HG02588 (cell line): ENCODE results near the gene EHD1.

Experiments
- ATAC-seq: cut with Tn5 transposase; IDR thresholded peaks from one replicate; pipeline ENCODE4 v1.9.1; 2021; ENCODE audit warnings: mild to moderate bottlenecking, moderate library complexity; ENCODE audit not compliant: unreplicated experiment

The EHD1 gene

DNA sequence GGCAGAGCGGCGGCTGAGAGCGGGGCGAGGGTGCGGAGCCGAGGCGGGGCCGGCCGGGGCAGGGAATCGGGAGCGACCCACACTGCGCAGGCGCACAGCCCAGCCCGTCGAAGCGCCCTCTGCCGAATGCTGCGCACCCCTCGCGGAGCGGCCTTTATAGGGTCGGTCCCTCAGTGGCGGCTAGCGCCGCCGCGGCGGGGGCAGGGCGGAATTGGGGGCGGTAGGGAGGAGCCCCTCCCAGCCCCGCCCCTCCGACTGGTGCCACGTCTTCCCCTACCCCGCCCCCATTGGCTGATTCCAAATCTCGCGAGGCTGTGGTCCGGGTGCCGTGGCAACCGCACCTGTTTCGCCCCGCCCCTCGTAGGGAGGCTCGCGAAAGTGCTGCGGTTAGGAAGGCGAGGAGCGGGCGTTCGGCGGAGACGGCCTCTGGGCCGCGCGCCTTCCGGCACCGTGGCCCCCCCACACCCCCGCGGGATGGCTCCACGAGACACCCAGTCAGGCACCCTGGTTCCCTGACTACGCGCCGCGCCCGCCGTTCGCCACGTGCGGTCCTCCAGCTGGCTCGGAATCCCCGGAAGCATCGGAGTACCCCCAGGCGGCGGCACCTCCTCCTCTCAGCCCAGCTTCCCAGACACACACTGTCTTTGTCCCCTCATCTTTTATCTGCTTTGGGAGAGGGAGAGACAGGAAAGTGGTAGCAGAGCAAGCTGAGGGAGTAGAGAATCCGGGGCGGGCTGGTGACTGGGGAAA is at the start of gene EHD1:
EHD1 (minus strand) TSS at position 128 of the 750 bp plus-strand sequence. CDS start 157 bp downstream, outside the sequence.
- peak; percentile 66 for ATAC-seq

- ATAC-seq, result no peak
Measured at GRCh38 chr11:64926689-64927088, 48.3 kb upstream of the EHD1 start.

DNA sequence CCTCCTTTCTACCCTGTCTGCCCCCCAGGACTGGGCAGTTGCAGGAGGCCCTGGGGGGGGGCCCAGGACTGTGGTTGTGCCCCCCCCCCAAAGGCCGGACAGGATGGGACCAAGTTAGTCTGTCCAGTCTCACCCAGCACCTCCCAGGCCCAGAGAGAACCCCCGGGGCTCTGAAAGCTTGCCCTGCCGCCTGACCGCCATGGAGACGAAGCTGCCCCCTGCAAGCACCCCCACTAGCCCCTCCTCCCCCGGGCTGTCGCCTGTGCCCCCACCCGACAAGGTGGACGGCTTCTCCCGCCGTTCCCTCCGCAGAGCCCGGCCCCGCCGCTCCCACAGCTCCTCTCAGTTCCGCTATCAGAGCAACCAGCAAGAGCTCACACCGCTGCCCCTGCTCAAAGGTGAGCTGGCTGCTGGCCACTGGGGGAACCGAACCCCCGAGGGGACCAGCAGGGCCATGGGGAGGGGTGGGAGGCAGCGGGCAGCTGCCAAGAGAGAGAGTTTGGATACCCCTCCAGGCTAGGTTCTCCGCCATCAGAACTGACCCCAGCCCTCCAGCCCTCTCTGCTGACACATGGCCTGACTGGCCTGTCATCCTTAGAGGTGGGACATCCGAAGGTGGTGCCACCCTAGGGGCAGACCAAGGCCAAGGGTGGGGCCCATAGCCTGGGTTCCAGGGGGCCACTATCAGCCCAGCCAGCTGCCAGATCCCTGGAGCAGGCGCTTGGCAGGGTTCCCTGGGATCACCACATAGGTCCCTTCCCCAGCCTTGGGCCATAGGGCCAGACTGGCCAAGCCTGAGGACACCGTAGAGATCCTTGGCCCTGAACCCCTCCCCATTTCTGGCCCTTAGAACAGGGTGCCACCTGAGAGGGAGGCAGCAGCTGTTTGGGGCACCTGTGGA is 47.4 kb upstream of the EHD1 start:
- ATAC-seq, result no peak

DNA sequence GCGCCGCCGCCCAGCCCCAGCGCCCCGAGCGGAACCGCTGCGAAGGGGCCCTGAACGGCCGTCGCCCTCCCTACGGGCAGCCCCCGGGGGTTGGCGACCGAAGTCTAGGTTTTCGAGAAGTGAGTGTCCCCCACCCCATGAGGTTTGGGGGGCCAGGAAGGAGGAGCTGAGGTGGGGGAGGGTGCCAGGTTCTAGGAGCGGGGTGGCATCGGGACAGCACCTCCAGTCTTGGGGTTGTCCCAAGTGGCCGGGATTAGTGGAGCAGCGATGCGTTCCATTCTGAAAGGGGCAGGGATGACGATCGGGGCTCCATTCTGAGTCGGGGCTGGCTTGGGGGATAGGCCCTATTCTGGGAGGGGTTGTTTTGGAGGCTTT is 46.5 kb upstream of the EHD1 start:
- ATAC-seq, result no peak

GRCh38 chr11:64923944-64924909 is 45.8 kb upstream of the EHD1 start, which contains the start of gene PPP2R5B:
TSS of gene PPP2R5B (plus strand) at chr11:64924689. CDS start at chr11:64925735, 1,046 bp downstream.
- ATAC-seq, result peak; percentile 80

DNA sequence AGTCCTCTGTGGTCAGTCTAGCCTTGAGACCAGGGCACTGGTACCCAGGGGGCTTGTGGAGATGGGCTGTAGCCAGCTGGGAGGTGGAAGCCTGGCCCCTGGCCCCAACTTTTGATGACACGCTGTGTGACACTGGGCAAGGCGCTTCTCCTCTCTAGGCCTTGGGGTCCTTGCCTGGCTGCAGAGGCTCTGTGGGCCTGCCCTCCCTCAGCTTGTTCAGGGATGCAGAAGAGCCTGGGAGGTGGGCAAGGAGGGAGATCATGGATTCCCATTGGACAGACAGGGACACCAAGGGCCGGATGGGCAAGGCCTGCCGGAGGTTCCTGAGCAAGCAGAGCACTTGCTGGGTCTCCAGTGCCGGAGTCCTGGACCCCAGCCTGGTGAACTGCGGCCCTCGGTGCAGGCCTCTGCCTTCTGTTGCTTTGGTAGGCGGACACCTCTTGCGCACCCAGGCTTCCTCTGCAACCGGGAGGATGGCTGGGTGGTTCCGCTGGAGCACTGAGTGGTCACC is 44.8 kb upstream of the EHD1 start:
- ATAC-seq, result no peak

DNA sequence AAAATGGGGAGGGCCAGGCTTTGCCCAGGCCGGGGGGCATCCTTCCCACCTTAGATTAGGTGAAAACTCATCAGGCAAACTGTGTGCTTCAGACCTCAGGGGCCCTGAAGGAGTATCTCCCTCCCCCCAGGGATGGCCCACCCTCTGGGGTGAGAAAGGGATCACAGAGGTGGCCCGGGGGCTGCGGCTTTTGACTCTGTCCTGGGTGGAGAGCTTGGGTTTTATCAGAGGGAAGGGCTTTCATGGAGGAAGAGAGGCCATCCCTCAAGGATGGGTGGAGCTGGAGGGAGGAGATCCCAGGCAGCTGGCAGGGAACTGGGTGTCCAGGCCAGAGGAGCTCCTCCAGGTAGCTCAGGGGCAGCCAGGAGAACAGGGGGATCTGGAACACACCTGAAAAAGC is 43.0 kb upstream of the EHD1 start:
- ATAC-seq, result no peak

- no peak for ATAC-seq
Measured at GRCh38 chr11:64920124-64920523, 41.7 kb upstream of the EHD1 start.

- no peak for ATAC-seq
Measured at GRCh38 chr11:64919627-64920026, 41.2 kb upstream of the EHD1 start.

DNA sequence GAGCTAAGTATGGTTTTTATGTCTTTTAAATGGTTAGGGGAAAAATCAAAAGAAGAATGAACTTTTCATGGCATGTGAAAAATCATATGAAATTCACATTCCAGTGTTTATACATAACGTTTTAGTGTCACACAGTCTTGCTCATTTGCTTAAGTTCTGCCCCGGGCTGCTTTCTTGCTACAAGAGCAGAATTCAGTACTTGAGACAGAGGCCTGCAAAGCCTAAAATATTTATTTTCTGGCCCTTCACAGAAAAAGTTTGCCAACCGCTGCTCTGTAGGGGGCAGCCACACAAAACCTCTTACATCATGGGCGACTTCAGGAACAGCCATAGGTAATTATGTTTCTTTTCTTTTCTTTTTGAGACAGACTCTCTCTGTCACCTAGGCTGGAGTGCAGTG is 39.6 kb upstream of the EHD1 start:
- no peak for ATAC-seq

DNA sequence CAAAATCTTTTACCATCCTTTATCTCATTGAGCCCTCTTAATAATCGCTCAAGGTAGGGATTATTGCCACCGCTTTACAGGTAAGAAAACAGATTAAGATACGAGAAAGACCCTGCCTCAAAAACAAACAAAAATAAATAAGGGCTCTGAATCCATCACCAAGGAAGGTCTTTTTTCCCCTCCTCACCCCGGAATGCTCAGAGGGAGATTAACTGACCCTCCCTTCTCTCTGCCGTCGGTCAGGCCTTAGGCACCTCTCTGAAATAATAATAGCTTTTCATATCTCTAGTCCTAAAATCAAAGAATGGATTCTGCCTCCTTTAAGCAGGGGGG is 39.2 kb upstream of the EHD1 start:
- ATAC-seq, result no peak

- ATAC-seq, result peak; percentile 94
Measured at GRCh38 chr11:64916775-64917662, 38.6 kb upstream of the EHD1 start, which contains the start of gene ATG2A. TSS of gene ATG2A (minus strand) at chr11:64917209. CDS start at chr11:64917135, 74 bp downstream.

GRCh38 chr11:64916040-64916774 is 37.8 kb upstream of the EHD1 start:
- no peak for ATAC-seq

- ATAC-seq, result no peak
Measured at GRCh38 chr11:64915376-64915887, 37.0 kb upstream of the EHD1 start.

- ATAC-seq, result no peak
Measured at GRCh38 chr11:64914123-64914522, 35.7 kb upstream of the EHD1 start.

- no peak for ATAC-seq
Measured at GRCh38 chr11:64913171-64913727, 34.8 kb upstream of the EHD1 start.

- no peak for ATAC-seq
Measured at GRCh38 chr11:64911689-64912088, 33.3 kb upstream of the EHD1 start.

GRCh38 chr11:64911142-64911541 is 32.7 kb upstream of the EHD1 start:
- ATAC-seq, result no peak
